ENCODE results near the gene ANKS1B.
A peak's percentile ranks its signal among the peaks of the same experiment; 100 is the strongest.

Gene ANKS1B

GRCh38 chr12:98740751-98741150 is 1244.0 kb downstream of the ANKS1B start:
- no peak for DNase-seq

GRCh38 chr12:98738539-98738938 is 1246.2 kb downstream of the ANKS1B start:
- DNase-seq = no peak

DNA sequence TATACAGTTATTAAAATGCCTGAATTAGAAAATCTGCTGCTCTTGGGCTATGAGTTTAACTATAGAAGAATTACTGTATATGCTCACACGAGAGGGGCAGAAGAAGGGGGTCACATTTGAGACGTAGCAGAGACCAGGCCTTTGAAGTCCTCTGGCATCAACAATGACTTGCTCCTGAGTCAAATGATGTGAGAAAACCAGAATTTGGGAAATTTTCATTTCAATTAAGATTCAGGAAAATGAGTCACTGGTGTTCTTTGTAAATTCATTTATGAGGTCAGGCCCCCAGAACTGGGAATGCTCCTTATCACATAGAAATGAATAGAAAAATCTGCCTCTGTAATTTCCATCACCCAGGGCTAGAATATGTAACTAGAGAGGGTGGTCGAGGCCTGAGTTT is 1246.7 kb downstream of the ANKS1B start:
- no peak for DNase-seq

GRCh38 chr12:98737322-98737712 is 1247.4 kb downstream of the ANKS1B start:
- DNase-seq = no peak

DNA sequence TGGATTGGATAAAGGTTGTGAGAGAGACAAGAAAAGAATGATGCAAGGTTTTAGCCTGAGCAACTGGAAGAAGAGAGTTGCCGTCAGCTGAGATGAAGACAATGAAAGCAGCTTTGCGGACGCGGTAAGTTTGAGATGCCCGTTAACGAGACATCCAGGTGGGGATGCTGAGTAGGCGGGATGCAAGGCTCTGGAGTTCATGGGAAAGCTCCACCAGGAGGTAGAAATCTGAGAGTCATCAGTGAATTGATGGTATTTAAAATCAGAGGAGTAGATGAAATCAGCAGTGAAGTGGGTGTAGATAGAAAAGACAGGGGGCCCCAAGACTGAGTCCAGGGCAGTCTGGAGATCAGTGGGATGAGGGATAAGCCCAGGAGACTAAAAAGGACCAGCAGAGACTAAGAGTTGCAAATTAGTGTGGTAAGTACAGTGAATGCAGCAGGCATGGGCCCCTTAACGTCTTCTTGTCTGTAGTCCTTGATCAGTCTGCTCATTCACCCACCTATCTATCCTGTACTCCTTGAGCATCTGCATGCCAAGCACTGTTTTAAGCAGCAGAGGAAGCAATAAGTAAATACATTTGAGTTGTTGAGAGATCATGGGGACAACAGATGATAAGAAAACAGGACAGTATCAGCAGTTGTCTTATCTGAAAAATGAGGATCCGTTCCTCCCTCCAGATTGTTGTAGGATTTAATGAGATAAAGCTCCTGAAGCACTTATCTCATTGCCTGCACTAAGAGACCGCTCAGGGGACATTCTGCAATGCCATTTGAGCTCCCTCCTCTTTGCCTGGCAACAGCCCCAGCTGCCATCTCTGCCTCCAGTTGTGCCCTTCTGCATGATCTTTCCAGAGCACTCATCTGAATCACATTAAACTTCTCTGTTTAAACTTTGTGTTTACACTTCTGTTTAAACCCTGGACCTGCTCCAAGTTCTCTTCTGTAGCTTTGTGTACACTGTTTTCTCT is 1248.1 kb downstream of the ANKS1B start:
- DNase-seq = no peak

DNA sequence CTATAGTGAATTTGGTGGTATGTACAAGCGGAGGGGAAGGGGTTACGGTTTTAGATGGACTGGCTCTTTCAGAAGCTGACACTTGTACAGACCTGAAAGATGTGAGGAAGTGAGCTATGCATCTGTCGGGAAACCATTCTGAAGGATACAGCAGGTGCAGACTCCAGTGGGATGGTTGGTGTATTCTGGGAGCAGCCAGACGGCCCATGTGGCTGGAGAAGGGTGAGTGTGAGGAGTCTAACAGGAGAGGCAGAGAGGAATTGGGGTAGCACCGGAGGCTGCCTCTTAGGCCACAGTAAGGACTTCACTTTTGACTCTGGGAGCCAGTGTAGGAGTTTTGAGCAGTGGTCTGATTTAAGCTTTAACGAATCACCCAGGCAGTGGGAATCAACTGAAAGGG is 1248.9 kb downstream of the ANKS1B start:
- no peak for DNase-seq

DNA sequence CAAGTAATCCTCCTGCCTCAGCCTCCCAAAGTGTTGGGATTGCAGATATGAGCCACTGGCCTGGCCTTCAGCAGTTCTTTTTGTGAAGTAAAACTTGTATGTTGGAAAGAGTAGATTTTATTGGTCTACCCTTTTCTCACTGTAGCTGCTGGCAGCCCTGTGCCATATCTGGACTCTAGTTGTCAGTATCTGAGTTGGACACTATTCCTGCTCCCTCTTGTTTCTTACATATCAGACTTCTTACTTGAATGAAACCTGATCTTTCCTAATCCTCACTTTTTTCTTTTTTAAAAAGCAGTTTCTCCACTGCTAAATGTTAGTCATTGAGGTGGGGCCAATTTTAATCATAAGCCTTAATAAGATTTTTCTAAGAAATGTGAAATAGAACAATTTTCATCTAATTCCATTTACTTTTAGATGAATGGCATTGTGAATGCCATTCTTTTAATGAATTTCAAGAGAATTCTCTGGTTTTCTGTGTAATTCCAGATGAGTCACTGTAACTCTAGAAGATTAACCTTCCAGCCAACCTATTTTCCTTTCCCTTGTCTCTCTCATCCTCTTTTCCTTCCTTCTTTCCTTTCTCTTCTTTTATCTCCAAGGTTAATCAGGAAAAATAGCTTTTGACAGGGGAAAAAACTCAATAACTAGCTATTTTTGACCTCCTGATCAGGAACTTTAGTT is 1250.9 kb downstream of the ANKS1B start:
- no peak for DNase-seq

DNA sequence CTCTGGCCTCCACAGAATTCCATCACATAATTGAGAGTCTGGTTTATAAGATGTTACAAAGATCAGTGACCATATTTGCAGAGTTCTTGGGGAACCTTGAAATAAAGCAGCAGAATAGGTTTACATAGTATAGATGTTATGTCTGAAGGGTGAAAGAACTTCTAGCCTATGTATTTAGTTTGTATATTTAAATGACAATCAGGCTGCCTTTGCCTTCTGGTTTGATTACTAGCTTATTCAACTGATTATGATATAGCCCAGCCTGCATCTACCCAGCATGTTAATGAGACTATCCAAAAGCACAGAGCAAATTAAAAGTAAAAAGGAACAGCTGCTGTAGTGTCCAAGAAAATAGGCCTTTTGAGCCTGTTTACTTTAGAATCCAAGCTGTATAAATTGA is 1254.3 kb downstream of the ANKS1B start:
- no peak for DNase-seq

GRCh38 chr12:98727196-98727595 is 1257.5 kb downstream of the ANKS1B start:
- no peak for DNase-seq

DNA sequence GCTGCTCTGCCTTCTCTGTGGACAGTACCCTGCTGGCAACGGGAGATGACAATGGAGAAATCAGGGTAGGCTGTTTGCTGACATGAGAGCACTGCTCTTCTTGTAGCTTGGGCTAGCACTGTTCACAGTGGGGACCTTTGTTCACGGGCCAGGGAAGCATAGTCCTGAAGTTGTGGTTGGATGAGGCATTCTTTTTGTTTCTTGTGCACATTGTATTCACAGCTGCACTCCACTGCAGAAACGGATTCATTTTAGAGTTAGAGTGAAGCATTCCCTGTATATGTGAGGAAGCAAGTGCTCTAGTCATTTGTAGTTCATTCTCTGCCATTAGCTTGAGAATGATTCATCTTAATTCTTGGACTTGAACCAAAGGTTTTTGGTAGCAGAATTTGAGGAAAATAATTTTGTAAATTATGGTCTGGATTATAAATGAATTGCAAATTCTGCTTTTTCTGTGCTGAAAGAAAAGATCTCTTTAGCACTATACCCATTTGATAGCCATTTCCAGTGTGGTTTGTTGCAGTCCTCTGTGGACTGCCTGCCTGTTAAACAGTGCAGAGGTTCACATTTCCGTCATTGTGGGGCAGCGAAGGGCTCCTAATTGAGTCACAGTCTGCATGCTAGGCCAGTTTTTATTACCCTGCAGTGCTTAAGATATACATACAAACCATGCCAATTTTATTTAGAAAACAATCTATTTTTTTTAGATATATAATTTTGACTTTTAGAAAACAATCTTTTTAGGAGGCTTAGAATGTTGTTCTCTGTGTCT is 1259.1 kb downstream of the ANKS1B start:
- DNase-seq = peak in 1 of 2 donors; percentile 39

DNA sequence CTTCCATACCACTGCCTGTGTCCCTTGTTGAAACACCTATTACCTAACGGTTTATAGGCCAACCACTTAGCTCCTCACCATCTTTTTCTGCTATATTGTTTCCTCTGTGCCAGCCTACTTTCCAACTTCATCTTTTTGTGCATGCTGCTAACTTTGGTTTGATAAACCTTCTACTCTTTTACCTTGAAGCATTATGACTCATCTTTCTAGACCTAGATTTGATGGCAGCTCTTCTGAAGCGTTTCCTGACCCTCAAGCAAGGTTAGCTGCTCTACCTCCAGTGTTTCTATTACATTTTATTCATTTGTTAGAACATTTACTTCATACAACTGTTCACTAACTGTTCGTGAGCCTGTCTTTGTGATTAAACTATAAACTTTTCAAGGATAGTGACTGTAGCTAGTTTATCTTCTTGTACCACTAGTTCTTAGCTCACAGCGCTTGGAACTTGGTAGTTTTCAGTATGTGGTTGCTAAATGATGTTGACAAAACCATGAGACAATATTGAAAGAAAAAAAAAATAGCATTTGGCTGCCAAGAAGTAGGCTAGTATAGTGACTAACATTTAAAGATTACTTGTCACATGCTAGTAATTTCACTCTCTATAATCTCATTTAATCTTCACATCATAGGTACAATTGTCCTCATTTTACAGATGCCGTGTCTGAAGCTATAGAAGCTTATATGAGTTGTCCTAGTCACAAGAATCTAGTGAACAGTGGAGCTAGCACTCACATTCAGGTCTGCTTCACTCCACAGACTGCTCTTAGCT is 1260.2 kb downstream of the ANKS1B start:
- DNase-seq = no peak

DNA sequence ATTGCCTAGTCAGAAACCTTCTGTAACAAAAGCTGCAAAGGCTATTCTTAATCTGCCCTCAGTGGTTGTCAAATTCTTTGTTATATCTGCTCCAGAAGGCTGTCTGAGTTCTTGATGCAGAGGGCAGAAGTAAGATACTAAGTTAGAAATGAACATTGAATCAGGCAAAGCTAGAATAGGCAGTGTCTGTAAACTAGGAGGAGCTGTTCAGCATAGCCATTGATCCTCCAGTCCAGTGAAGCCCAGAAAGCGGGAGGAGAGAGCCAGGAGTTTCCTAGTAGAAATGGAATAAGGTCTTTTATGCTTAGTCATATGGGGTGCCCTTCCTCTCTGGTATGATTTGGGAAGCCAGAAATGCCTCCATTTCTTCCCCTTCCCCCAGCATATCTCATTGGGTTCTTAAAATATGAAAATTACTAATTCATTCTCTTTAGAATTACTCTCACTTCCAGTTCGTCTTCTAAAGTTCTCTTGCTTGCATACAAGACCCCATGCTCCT is 1263.5 kb downstream of the ANKS1B start:
- no peak for DNase-seq

DNA sequence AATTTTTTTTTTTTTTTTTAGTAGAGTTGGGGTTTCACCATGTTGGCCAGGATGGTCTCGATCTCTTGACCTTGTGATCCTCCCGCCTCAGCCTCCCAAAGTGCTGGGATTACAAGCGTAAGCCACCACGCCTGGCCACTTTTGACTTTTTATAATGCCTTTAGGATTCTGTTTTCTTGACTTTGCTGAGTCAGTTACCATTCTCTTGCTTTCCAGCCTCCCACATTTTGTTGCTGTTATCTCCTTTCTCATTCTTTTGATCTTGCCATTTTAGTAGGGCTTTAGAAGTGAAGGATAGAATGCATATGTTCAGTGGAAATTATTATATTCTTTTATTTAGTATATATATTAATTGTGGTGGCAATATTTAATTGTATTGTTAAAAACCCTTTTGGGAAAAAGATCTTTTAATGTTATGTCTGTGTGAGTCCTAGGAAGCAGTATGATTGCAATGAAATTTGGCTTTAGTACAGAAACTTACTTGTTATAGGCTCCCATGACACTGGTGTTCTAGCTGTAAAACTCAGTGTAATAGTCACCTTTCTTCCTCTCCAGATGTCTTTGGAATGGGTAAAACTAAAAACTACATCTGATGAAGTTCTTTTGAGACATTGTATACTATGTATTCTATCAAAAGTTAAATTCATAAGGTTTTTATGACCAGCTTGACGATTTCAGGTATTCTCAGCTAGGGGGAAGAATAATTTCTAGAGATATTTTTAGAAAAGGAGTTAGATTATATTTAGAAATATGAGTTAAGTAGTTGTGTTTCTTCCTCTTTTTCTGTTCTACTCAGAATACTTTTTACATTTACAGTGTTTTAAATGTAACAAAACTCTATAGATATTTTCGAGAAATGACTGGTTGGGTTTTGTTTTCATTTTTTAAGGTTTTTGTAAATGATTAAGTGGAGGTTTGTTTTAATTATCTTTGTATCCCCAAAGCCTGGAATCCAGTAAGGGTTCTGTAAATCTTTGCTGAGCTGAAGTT is 1264.9 kb downstream of the ANKS1B start:
- DNase-seq = no peak

DNA sequence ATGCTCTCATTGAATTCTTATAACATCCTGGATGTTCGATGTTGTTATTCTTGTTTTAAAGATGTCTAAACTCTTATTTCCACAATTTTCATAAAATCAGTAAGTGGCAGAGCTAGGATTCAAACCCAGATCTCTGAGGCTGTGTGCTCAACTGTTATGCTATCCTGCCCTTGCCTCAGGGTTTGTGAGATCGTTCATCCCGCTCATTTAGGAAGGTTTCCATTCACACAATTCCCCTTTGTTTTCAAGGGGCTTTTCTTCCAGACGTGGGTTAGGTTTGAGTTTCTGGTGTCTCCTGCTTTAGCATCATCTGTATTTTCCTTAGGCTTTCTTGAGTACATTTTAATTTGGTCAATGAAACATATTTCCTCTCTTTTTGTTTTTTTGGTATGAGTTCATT is 1270.3 kb downstream of the ANKS1B start:
- no peak for DNase-seq

GRCh38 chr12:98709022-98709421 is 1275.7 kb downstream of the ANKS1B start:
- DNase-seq = no peak

DNA sequence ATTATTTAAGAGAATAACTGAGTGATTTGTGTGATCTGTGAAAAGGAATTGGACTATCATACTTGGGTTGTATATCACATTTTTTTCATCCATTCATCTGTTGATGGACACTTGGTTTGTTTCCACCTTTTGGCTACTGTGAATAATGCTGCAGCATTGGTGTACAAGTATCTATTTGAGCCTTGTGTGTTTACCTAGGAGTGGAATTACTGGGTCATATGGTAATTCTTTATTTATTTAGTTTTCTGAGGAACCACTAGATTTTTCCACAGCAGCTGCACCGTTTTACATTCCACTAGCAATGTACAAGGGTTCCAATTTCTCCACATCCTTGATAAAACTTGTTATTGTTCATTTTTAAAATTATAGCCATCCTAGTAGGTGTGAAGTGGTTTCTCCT is 1283.6 kb downstream of the ANKS1B start:
- no peak for DNase-seq

DNA sequence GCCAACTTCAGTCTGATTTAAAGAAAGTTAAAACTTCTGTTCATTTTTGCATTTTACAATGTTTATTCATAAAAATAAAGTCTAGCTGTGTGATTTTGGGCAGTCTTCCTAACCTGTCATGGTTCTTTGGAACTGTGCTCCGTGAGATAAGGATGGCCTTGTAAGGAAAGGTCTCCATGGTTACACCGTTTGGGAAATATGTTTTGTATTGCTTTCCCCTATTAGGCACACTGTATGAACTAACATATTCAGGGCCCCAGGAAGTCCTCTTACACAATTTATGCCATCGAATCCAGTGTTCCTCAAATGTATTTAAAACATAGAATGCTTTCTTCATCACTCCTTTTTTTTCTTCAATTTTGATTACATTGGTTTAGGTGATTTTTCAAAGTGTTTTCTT is 1285.2 kb downstream of the ANKS1B start:
- DNase-seq = no peak

GRCh38 chr12:98698603-98699463 is 1285.9 kb downstream of the ANKS1B start:
- DNase-seq = peak; percentile 9 to 46

DNA sequence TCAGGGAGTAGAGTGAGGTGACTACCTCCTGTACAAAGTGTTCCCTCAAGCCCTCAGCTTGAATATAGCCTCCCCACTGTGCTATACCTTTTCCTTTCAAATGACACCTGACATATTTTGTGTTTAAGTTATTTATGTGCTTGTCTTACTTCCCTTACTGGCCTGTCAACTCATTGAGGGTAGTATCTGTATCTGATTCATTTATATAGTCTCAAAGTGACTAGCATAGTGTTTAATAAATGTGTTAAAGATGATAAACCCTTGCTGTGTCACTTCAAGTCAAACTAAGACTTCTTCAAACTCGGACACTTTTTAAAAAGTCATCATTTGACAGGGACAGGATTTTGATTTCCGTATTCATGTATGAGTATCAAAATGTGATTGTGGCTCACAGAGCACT is 1287.5 kb downstream of the ANKS1B start:
- DNase-seq = no peak

GRCh38 chr12:98696036-98696646 is 1288.6 kb downstream of the ANKS1B start:
- no peak for DNase-seq
